HG02763 (cell line): ENCODE measurements around the gene THEM4.
"Not testable (repeated sequence)": the region's sequence is repeated elsewhere in the genome, so short reads cannot be mapped to it uniquely, and the experiment has no call there.

Source experiments
- ATAC-seq: cut with Tn5 transposase; IDR thresholded peaks from one replicate; pipeline ENCODE4 v1.9.1; 2021; ENCODE audit warnings: mild to moderate bottlenecking, moderate library complexity; ENCODE audit not compliant: unreplicated experiment

Gene THEM4

DNA sequence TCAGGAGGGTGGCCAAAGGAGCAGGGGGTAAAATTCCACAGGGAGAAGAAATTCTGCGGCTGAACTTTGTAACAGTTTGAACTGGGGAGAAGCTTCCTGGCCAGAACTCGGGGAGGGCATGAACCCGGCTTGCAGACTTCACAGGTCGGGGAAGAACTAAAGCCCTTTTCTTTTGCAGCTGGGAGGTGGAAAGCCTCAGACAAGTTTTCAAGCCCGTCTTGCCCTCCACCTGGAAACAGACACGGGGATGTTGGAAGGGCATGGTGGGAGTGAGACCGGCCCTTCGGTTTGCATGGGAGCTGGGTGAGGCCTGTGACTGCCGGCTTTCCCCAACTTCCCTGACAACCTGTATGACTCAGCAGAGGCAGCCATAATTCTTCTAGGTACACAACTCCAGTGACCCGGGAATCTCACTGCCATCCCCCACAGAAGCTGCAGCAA is 11.3 kb downstream of the THEM4 start:
- ATAC-seq = no peak

DNA sequence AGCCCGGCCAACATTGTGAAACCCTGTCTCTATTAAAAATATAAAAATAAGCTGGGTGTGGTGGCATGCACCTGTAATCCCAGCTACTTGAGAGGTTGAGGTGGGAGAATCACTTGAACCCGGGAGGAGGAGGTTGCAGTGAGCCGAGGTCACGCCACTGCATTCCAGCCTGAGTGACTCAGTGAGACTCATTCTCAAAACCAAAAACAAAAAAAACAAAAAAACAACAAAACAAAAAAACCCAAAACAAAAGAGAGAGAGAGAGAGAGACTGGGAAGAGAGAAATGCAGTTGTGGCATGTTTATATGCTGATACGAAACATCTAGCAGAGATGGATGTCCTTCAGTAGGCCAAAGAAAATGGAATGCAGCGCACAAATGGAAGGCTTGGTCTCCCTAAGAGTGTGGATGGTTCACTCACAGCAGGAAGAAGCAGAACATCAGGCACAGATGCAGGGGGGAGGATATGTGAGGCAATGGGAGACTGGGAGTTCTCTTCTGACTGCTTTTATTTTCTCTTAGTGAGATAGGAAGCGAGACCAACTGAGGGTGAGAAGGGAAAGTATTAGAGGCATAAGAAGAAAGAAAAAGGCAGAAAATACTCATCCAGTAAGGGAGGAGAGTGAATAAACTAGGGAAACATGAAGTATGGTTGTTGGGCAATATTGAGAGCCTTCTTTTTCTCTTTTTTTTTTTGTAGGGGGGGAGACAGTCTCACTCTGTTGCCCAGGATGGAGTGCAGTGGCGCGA is 16.0 kb downstream of the THEM4 start:
- no peak for ATAC-seq

DNA sequence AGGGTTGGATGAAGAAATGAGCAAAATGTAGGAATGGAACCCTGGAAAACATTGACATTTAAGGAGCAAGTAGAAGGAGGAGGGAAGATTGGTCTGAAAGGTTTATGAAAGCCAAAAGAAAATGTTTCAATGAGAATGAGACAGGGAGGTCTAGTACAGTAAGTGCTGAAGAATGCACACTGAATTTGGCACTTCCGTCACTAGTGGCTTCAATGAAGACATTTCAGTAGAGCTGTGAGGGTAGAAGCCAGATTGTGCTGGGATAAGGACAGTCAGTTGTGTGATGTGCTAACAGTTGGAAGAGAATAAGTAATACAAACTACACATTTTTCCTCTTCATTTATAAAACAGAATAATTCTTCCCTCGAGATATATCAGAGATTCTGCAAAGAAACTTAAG is 17.1 kb downstream of the THEM4 start:
- no peak for ATAC-seq

DNA sequence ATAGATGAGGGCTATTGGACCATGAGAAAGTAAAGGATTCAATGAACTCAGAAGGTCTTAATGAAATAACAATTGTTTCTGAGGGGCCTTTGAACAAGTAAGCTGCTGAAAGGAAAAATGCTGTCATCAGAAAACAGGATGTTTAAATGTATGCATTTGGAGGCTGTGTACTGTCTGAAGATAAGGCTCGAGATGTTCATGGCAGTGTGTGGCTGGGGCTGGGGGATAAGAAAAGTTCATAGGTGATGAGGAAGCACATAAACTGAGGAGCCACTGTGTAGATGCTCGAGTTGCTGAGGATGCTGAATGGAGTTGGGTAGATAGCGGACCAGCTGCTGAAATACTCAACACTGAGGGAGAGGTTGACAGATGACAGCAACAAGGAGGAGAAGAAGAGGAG is 17.8 kb downstream of the THEM4 start:
- ATAC-seq = no peak

DNA sequence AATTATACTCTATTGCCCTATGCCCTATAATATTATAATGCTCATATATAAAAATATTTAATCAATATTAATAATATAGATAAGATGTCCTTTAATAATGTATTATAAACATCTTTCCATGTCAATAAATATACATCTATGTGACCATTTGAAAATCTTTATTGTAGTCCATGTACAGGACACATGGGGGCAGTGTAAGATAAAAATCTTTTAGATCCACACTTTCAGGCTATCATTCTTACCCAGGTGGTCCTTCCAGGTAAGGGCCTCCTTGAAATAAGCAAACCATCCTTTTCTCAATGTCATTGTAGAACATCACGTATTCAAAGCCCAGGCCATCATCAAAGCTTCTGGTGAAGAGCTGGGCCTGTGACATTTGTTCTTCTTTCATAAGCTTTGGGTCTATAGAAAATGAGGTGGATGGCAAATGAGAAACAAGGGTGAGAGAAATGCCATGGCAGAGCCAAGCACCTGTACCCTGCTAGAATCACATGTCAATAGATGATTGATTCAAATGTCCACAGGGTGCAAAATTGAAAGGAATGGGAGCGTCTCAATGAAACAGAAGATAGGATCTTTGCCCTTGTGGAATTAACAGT is 20.2 kb downstream of the THEM4 start:
- no peak for ATAC-seq

DNA sequence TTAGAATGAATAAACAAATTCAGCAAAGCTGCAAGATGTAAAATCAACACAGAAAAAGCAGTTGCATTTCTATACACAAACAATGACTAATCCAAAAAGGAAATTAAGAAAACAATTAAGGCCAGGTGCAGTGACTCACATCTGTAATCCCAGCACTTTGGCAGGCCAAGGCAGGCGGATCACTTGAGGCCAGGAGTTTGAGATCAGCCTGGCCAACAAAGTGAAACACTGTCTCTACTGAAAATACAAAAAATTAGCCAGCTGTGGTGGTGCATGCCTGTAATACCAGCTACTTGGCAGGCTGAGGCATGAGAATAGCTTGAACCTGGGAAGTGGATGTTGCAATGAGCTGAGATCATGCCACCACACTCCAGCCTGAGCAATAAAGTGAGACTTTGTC is 22.3 kb downstream of the THEM4 start:
- ATAC-seq = no peak

DNA sequence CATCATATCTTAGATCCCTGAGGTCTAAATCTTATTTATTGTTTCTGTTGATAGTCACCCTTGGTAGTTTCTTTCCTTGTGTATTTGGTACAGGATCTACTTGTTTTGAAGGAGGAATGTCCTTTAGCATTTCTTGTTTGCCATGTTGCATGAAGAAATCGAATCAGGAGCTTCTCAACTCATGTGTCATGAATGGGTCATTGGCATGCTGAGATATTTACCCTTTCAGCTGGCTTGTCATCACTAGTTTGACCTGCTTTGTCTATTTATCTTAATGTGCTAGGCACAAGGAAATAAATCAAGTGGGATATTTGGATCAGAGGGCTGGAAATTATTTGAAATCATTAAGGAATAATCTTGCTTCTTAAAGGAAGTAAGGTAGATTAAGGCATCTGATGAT is 23.8 kb downstream of the THEM4 start:
- no peak for ATAC-seq

DNA sequence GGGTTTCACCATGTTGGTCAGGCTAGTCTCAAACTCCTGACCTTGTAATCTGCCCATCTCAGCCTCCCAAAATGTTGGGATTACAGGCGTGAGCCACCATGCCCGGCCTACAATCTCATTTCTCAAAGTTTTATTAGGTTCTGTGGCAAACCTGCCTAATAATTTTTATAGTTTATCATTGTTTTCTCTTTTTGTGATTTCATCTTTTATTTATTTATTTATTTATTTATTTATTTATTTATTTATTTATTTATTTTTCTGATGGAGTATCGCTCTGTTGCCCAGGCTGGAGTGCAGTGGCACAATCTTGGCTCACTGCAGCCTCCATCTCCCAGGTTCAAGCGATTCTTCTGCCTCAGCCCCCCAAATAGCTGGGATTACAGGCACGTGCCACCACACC is 24.4 kb downstream of the THEM4 start:
- not testable (repeated sequence) for ATAC-seq

DNA sequence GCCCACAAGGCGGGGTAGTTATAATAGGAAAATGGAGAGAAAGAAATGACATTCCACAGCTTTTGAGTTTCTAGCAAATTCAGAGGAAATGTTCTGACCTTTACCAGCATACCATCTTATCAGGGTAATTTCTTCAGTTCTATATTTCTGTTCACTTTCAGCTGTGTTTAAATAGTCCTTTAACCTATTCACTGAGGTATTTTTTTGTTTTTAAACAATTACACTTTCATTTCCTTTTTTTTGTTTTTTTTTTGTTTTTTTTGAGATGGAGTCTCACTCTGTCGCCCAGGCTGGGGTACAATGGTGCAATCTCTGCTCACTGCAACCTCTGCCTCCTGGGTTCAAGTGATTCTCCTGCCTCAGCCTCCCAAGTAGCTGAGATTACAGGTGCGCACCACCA is 24.9 kb downstream of the THEM4 start:
- ATAC-seq = not testable (repeated sequence)

DNA sequence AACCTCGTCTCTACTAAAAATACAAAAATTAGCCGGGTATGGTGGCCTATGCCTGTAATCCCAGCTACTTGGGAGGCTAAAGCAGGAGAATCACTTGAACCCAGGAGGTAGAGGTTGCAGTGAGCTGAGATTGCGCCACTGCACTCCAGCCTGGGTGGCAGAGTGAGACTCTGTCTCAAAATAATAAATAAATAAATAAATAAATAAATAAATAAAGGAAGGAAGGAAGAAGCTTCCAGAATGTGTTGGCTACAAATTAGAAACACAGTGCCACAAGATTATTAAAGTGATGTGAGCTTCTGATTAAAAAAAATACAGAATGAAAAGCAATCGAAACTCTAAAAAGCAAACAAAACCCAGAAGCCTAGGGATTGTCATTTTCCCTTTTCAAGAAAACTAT is 25.4 kb downstream of the THEM4 start:
- ATAC-seq = not testable (repeated sequence)

DNA sequence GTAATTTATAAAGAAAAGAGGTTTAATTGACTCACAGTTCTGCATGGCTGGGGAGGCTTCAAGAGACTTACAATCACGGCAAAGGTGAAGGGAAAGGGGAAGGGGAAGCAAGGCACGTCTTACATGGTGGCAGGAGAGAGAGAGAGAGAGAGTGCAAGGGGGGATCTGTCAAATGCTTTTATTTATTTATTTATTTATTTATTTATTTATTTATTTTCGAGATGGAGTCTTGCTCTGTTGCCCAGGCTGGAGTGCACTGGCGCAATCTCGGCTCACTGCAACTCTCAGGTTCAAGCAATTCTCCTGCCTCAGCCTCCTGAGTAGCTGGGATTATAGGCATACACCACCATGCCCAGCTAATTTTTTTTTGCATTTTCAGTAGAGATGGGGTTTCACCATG is 26.4 kb downstream of the THEM4 start:
- ATAC-seq = not testable (repeated sequence)

DNA sequence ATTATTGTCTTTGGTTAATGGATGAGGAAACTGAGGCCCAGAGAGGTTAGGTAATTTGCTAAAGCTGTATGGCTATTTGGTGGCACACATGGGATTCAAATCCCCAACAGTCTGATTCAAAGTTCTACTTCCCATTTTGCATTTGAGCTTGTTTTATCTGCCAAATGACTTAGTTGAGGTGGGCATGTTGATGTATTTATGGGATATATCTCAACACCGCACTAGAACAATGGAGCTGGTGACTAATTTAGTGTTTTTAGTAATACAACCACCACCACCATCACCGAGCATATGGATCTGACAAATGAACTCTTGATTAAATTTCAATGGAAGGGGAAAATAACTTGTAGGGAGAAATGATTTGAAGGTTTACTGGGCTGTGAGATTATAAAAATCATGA is 26.8 kb downstream of the THEM4 start:
- ATAC-seq = no peak

DNA sequence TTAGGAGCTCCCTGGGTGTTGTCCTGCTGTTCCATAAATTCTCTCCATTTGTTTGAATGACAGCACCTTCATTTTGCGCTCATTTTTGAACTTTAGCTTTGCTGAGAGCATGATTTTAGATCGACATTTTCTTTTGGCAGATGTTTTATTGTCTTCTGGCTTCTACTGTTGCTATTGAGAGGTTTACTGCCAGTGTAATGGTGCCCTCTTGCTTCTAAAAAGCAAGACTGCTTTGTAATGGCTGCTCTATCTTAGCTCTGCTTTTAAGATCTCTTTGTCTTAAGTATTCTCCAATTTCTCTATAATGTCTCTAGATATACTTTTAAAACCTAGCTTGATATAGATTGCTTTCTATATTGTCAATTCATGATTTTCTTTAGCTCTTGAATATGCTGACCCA is 27.8 kb downstream of the THEM4 start:
- no peak for ATAC-seq

DNA sequence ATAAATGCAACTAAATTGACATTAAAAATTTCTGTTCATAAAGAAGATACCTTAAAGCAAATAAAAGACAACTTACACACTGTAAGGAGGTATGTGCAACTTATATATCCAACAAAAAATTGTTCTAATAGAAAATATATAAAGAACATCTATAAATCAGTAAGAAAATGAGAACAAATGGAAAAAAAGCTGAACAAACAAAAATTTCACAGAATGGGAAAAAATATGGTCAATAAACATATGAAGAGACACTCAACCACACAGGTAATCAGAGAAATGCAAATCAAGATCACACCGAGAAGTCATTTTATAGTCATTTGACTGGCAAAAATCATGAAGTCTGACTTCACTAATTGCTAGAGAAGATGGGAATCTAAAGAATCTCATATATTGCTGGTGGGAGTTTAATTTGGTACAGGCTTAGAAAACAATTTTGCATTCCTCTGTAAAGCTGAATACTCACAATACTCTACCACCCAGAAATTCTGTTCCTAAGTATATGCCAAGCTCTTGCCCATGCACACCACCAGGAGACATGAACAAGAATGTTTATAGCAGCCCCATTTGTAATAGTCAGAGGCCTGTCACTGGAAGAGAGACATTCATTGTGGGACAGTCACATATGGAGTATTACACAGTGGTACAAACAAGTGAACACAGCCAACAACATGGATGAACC is 33.8 kb downstream of the THEM4 start:
- no peak for ATAC-seq

DNA sequence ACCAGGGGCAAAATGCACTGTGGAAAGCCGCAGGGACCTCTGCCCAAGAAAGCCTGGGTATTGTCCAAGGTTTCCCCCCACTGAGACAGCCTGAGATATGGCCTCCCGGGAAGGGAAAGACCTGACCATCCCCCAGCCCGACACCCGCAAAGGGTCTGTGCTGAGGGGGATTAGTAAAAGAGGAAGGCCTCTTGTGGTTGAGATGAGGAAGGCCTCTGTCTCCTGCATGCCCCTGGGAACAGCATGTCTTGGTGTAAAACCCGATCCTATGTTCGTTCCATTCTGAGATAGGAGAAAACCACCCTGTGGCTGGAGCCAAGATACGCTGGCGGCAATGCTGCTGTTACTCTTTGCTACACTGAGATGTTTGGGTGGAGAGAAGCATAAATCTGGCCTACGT is 36.5 kb downstream of the THEM4 start:
- ATAC-seq = not testable (repeated sequence)

DNA sequence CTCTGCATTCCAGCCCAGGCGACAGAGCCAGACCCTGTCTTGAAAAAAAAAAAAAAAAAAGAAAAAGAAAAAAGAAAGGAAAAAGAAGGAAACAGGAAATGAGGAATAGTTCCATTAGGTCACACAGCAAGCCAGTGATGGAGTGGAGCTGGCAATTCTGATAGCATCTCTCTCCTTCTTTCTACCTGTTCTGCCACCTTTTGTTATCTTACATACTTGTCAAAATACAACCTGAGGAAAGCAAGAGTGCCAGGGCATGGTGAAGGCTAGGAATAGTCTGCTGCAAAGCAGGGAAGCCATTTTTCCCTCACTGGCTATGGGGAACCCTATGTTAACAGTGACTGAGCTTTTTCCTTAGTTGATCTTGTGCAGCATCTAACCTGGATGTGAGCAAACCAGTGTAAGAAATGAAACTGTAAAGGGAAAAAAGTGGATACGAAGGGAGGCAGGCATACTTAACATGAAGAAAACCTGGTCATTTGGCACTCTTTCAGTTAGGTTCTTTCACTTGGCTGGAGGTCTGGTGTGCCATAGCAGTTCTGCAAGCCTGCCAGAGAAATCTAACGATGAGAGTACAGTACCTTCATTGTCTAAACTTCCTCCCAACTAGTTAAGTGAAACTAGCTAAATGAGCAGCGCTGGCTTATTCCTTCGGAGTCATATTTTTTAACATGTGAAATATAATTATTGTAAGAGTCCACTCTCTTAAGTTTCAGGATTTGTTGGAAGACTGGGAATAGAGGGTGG is 37.9 kb downstream of the THEM4 start:
- no peak for ATAC-seq

DNA sequence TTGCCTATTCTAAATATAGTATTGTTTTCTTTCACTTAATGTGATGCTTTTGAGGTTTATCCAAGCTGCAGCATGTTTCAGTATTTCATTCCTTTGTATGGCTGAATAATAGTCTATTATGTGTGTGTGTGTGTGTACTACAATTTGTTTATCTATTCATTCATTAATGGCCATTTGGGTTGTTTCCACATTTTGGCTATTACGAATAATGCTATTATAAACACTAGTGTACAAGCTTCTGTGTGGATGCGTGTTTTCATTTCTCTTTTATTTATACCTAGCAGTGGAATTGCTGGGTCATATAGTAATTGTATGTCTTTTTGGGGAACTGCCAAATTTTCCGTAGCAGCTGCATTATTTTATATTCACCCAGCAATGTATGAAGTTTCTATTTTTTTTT is 40.8 kb downstream of the THEM4 start:
- no peak for ATAC-seq

DNA sequence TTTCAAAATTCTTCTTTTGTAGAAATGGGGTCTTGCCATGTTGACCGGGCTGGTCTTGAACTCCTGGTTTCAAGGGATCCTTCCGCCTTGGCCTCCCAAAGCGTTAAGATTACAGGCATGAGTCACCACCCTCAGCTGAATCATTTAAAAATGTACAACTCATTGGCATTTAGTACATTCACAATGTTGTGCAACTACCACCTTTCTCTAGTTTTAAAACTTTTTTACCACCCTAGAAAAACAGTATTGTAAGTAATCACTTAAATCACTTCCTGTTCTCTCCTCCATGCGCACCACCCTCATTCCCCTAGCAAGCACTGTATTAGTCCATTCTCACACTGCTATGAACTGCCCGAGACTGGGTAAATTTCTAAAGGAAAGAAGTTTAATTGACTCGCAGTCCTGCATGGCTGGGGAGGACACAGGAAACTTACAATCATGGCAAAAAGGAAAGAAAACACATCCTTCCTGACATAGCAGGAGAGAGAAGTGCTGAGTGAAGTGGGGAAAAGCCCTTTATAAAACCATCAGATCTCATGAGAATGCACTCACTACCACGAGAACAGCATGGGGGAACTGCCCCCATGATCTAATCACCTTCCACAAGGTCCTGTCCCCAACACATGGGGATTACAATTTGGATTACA is 41.4 kb downstream of the THEM4 start:
- no peak for ATAC-seq

DNA sequence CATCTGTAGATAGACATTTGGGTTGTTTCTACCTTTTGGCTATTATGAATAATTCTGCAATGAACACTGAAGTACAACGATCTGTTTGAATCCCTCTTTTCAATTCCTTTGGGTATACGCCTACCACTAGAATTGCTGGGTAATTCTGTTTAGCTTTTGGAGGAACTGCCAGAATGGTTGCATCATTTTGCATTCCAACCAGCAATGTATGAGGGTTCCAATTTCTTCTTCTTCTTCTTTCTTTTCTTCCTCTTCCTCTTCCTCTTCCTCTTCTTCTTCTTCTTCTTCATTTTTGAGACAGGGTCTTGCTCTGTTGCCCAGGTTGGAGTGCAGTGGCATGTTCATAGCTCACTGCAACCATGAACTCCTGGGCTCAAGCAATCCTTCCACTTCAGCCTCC is 42.0 kb downstream of the THEM4 start:
- ATAC-seq = no peak

DNA sequence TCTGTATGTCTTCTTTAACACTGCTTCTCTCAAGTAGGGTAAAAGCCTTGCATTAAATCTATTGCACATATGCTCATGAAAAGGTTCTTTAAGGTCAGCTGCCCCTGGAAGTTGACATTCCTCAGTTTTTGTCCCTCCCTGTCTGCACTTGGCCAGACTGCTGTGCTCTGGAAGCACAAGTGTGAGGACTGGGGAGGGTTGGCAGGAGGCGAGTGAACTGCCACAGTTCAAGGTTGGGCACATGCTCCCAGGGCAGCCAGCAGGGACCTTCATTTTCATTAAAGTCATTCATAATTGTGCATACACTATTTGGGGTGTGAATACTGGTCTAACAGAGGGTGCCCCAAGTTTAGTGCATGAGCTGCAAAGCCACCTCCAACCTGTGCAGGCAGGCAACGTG is 44.9 kb downstream of the THEM4 start:
- ATAC-seq = no peak

DNA sequence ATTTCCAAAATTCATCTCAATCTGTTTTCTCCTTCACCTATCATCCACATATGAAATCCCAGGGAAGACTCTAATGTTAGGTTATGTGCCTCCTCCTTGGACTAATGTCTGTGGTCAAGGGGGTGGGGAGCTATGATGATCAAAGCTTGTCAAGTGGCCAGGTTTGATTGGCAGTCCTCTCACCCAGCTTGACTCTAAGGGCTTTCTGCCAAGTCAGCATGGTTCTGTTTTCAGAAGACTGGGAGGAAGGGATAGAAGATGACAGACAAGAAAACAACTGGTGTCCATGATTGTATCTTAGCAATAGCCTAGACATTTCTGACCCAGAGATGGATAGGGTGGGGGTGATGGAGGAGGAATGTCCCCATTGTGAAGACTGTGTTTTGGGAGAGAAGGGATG is 46.7 kb downstream of the THEM4 start:
- no peak for ATAC-seq
